Caco-2 (cell line): Measurements from ENCODE around the gene TARBP2. TPM values are rescaled to one million over a fixed set of nuclear protein-coding genes. Genes with fewer than 3 reads are reported as not detected.
A peak's percentile ranks its signal among the peaks of the same experiment; 100 is the strongest.

Experiments used
- BruUV-seq: library from RNA; stranded (reverse); fragments of 400-500 nt; replicated peaks from 2 replicates; lab custom pipeline; 2021; lab: Mats Ljungman, UMichigan
- CTCF ChIA-PET: fragments of 300-600 bp; sonication (Branson Sonifier 250); formaldehyde crosslinking; loops from one replicate; lab custom pipeline; 2022; ENCODE audit warnings: antibody characterized with exemption; lab: Charles Lee
- POLR2A ChIA-PET: fragments of 300-600 bp; sonication (Branson Sonifier 250); formaldehyde crosslinking; loops from one replicate; lab custom pipeline; 2022; ENCODE audit warnings: antibody characterized with exemption; lab: Charles Lee
- DNase-seq, 2 experiments: peaks; one replicate each; pipeline versions ENCODE4 v3.0.0 to v3.0.0-alpha.2; 2020 to 2022
- H3K27me3 ChIP-seq: replicated peaks from 2 replicates; pipeline ENCODE4 v1.6.0; 2011; ENCODE audit warnings: low read length; ENCODE audit not compliant: control insufficient read depth, insufficient read depth
- H3K36me3 ChIP-seq: 2 replicates; pipeline ENCODE4 v1.5.1; 2011; ENCODE audit warnings: low read length; ENCODE audit not compliant: control insufficient read depth, insufficient read depth
- H3K4me1 ChIP-seq: fragments of 250-450 bp; sonication (Bioruptor Pico); 2 replicates; pipeline ENCODE4 v1.5.1; 2020; ENCODE audit warnings: mild to moderate bottlenecking
- H3K4me3 ChIP-seq: 2 replicates; pipeline ENCODE4 v1.5.1; 2011; ENCODE audit warnings: low read depth, mild to moderate bottlenecking, control low read depth, low read length
- H3K9me3 ChIP-seq: fragments of 250-450 bp; sonication (Bioruptor Pico); 2 replicates; pipeline ENCODE4 v1.5.1; 2020; ENCODE audit warnings: mild to moderate bottlenecking, moderate library complexity
- H3K27ac Mint-ChIP-seq: one replicate; pipeline ENCODE4 v1.8.0; 2022; ENCODE audit warnings: mixed read lengths; ENCODE audit not compliant: unreplicated experiment
- H3K27me3 Mint-ChIP-seq: one replicate; pipeline ENCODE4 v1.8.0; 2022; ENCODE audit warnings: mixed read lengths; ENCODE audit not compliant: insufficient read depth, unreplicated experiment
- H3K36me3 Mint-ChIP-seq: one replicate; pipeline ENCODE4 v1.8.0; 2022; ENCODE audit warnings: mild to moderate bottlenecking, mixed read lengths; ENCODE audit not compliant: insufficient read depth, unreplicated experiment
- H3K4me1 Mint-ChIP-seq: one replicate; pipeline ENCODE4 v1.8.0; 2022; ENCODE audit warnings: low read depth, mixed read lengths; ENCODE audit not compliant: unreplicated experiment
- H3K4me3 Mint-ChIP-seq: one replicate; pipeline ENCODE4 v1.8.0; 2022; ENCODE audit warnings: mild to moderate bottlenecking, moderate library complexity, mixed read lengths; ENCODE audit not compliant: unreplicated experiment
- H3K9me3 Mint-ChIP-seq: one replicate; pipeline ENCODE4 v1.8.0; 2022; ENCODE audit warnings: mixed read lengths; ENCODE audit not compliant: unreplicated experiment
- CTCF ChIP-seq, 2 experiments: fragments of 200-600 bp in 1 of 2; IDR thresholded peaks; 1 replicate in 1 of 2; 2 replicates in 1 of 2; pipeline versions ENCODE4 v1.5.1 to v1.8.0; 2011 to 2022; ENCODE audit warnings: antibody characterized with exemption in 1 of 2, control low read depth in 1 of 2, inconsistent platforms in 1 of 2, low read depth in 1 of 2, low read length in 1 of 2, mild to moderate bottlenecking in 1 of 2, moderate library complexity in 1 of 2; ENCODE audit not compliant: insufficient read depth in 1 of 2, severe bottlenecking in 1 of 2, unreplicated experiment in 1 of 2
- intact Hi-C: fragments of 100-400 bp; cut with micrococcal nuclease; formaldehyde crosslinking; loops from one replicate; pipeline ENCODE4 v1.10.0; 2022; ENCODE audit not compliant: unreplicated experiment
- total RNA-seq: library from RNA; stranded (reverse); gene quantifications from 2 replicates; pipeline ENCODE4 v1.2.3, GENCODE V29; 2022

Gene TARBP2
- total RNA-seq, 1 experiment from 2014 or later: 50.7 TPM

GRCh38 chr12:53533471-53533870, 32.4 kb downstream of the TARBP2 start:
- Histone ChIP-seq H3K36me3 (peaks cover 2% of the 10 kb centered on the region; the same call in 1 of the 2 replicates), H3K9me3 (no peaks in the 10 kb centered on the region), H3K4me3 (no peak overlapping the region), H3K27me3 (no peaks in the 10 kb centered on the region), H3K4me1 (peaks cover 9% of the 10 kb centered on the region)
- peaks cover 25% of the 10 kb centered on the region for H3K36me3 Mint-ChIP-seq
- no peaks in the 10 kb centered on the region for H3K4me1 Mint-ChIP-seq
- intact Hi-C loops: no loop called here
- no peaks in the 10 kb centered on the region for H3K9me3 Mint-ChIP-seq
- BruUV-seq: no TSS peak
- no peak for DNase-seq
- POLR2A ChIA-PET: no interaction called here
- H3K27me3 Mint-ChIP-seq: no peaks in the 10 kb centered on the region
- no peak overlapping the region for H3K27ac Mint-ChIP-seq
- no peak for TF ChIP-seq CTCF (IDR thresholded peaks at IDR 0.05; ENCODE audit: insufficient read depth in 1 of 2, low read depth in 1 of 2, low read length in 1 of 2, severe bottlenecking in 1 of 2, unreplicated experiment in 1 of 2)
- CTCF ChIA-PET: interaction anchor here (0.5 kb wide), 1 partner anchor 484 kb away, joined by 5 read pairs; no protein-coding TSS in a partner anchor
- no peak overlapping the region for H3K4me3 Mint-ChIP-seq

GRCh38 chr12:53536962-53537361, 35.9 kb downstream of the TARBP2 start:
- Mint-ChIP-seq H3K27ac (no peak overlapping the region), H3K4me3 (no peak overlapping the region), H3K4me1 (no peaks in the 10 kb centered on the region), H3K27me3 (no peaks in the 10 kb centered on the region), H3K9me3 (no peaks in the 10 kb centered on the region), H3K36me3 (peaks cover 29% of the 10 kb centered on the region)
- Histone ChIP-seq H3K4me1 (peaks cover 19% of the 10 kb centered on the region), H3K9me3 (no peaks in the 10 kb centered on the region), H3K4me3 (no peak overlapping the region), H3K27me3 (no peaks in the 10 kb centered on the region), H3K36me3 (no peaks in the 10 kb centered on the region; the same call in 1 of the 2 replicates)
- no peak for TF ChIP-seq CTCF (IDR thresholded peaks at IDR 0.05; ENCODE audit: insufficient read depth in 1 of 2, low read depth in 1 of 2, low read length in 1 of 2, severe bottlenecking in 1 of 2, unreplicated experiment in 1 of 2)
- intact Hi-C loops: no loop called here
- POLR2A ChIA-PET: no interaction called here
- CTCF ChIA-PET: no interaction called here
- BruUV-seq: no TSS peak
- DNase-seq: no peak

- ChIA-PET CTCF (interaction anchor here (1.1 to 1.6 kb wide), 2 partner anchors 37 to 137 kb away, joined by 3 to 13 read pairs; partner anchors contain the start of genes ATP5MC2 and TARBP2), POLR2A (interaction anchor here (0.7 kb wide), 1 partner anchor 341 kb away, joined by 4 read pairs; no protein-coding TSS in a partner anchor)
- no peaks in the 10 kb centered on the region for H3K4me1 Mint-ChIP-seq
- peak overlapping the region; percentile 69 for H3K27ac Mint-ChIP-seq
- H3K4me3 ChIP-seq: no peak overlapping the region
- peaks cover 19% of the 10 kb centered on the region for H3K4me1 ChIP-seq
- intact Hi-C loops: no loop called here
- H3K9me3 Mint-ChIP-seq: no peaks in the 10 kb centered on the region
- peaks cover 29% of the 10 kb centered on the region for H3K36me3 Mint-ChIP-seq
- no peak for TF ChIP-seq CTCF (IDR thresholded peaks at IDR 0.05; ENCODE audit: insufficient read depth in 1 of 2, low read depth in 1 of 2, low read length in 1 of 2, severe bottlenecking in 1 of 2, unreplicated experiment in 1 of 2)
- peak overlapping the region; percentile 18 for H3K4me3 Mint-ChIP-seq
- BruUV-seq: no TSS peak
- no peaks in the 10 kb centered on the region for H3K27me3 Mint-ChIP-seq
- no peaks in the 10 kb centered on the region for H3K27me3 ChIP-seq
- H3K9me3 ChIP-seq: no peaks in the 10 kb centered on the region
- H3K36me3 ChIP-seq: no peaks in the 10 kb centered on the region
- DNase-seq: peak; percentile 39 to 64
Observed at GRCh38 chr12:53538209-53538689, 37.2 kb downstream of the TARBP2 start.
